Neural progenitor cell (in vitro differentiated cells): ENCODE measurements around the gene WDPCP.

ENCODE experiments used
- EZH2 ChIP-seq: fragments of 200-600 bp; sonication (generic); IDR thresholded peaks from 2 replicates; pipeline ENCODE4 v1.6.1; 2017; ENCODE audit warnings: antibody characterized with exemption, mild to moderate bottlenecking, moderate library complexity
- TF ChIP-seq, protein P1 (sequence below): fragments of 200-600 bp; sonication (generic); IDR thresholded peaks from 2 replicates; pipeline ENCODE4 v1.5.1; 2017; ENCODE audit warnings: antibody characterized with exemption, mild to moderate bottlenecking

DNA sequence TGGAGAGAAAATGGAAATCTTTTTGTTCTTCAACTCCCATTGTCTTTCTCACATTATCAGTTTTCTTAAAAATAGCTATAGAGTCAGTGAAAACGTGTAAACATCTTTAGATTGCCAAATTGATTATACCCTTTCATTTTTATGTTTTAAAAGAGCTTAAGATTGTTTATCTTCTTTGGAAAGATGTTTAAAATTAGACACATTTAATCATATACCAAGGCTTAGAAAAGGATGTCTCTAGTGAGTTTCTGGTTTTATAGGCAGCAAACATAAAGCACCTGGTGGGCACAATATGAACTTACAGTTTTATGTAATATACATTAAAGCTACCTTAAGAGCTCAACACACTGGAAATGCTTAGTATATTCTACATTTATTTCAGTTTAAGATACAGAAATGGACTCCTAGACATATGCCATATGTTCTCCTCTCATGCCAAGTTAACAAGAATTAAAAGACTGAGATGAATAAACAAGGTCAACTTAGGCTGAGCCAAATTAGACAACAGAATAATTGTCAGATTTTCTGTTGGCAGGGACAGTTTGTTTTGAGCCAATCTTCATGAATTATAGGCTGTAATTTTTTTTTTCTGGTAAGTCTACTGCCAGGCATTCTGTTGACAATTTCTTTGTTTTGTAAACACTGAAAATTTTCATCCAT, 425.0 kb downstream of the WDPCP start:
- TF ChIP-seq, protein P1, sequence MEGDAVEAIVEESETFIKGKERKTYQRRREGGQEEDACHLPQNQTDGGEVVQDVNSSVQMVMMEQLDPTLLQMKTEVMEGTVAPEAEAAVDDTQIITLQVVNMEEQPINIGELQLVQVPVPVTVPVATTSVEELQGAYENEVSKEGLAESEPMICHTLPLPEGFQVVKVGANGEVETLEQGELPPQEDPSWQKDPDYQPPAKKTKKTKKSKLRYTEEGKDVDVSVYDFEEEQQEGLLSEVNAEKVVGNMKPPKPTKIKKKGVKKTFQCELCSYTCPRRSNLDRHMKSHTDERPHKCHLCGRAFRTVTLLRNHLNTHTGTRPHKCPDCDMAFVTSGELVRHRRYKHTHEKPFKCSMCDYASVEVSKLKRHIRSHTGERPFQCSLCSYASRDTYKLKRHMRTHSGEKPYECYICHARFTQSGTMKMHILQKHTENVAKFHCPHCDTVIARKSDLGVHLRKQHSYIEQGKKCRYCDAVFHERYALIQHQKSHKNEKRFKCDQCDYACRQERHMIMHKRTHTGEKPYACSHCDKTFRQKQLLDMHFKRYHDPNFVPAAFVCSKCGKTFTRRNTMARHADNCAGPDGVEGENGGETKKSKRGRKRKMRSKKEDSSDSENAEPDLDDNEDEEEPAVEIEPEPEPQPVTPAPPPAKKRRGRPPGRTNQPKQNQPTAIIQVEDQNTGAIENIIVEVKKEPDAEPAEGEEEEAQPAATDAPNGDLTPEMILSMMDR, result no peak
- TF ChIP-seq EZH2, result no peak
